Trophoblast cell (in vitro differentiated cells and primary cell): Measurements from ENCODE around the gene LRRN2.
A peak's percentile ranks its signal among the peaks of the same experiment; 100 is the strongest.

Experiments
- DNase-seq, 2 donors: peaks; one replicate each; pipeline ENCODE4 v3.0.0-alpha.2; 2016
- H2AFZ ChIP-seq: 2 replicates; pipeline ENCODE4 v1.6.1; 2013; ENCODE audit warnings: low read length, moderate library complexity, mild to moderate bottlenecking; ENCODE audit not compliant: insufficient read depth, poor library complexity
- H2AK5ac ChIP-seq: 2 replicates; pipeline ENCODE4 v1.6.1; 2013; ENCODE audit warnings: mild to moderate bottlenecking, low read length
- H2BK120ac ChIP-seq: 2 replicates; pipeline ENCODE4 v1.6.1; 2013; ENCODE audit warnings: low read length, mild to moderate bottlenecking, moderate library complexity; ENCODE audit not compliant: insufficient read depth, poor library complexity
- H2BK12ac ChIP-seq: 2 replicates; pipeline ENCODE4 v1.6.1; 2013; ENCODE audit warnings: mild to moderate bottlenecking, low read length, moderate library complexity
- H2BK5ac ChIP-seq: 2 replicates; pipeline ENCODE4 v1.6.1; 2013; ENCODE audit warnings: low read length, low read depth, moderate library complexity, mild to moderate bottlenecking; ENCODE audit not compliant: poor library complexity
- H3K14ac ChIP-seq: 2 replicates; pipeline ENCODE4 v1.6.1; 2013; ENCODE audit warnings: mild to moderate bottlenecking, low read length
- H3K18ac ChIP-seq: 2 replicates; pipeline ENCODE4 v1.6.1; 2013; ENCODE audit warnings: mild to moderate bottlenecking, low read length
- H3K23ac ChIP-seq: 2 replicates; pipeline ENCODE4 v1.6.1; 2013; ENCODE audit warnings: low read length
- H3K27ac ChIP-seq: 2 replicates; pipeline ENCODE4 v1.5.1; 2013; ENCODE audit warnings: low read depth, mild to moderate bottlenecking, inconsistent platforms, low read length, moderate library complexity
- H3K27me3 ChIP-seq: 2 replicates; pipeline ENCODE4 v1.6.1; 2013; ENCODE audit warnings: inconsistent platforms, mild to moderate bottlenecking, low read length, moderate library complexity; ENCODE audit not compliant: insufficient read depth
- H3K36me3 ChIP-seq, 2 experiments: 1 replicate in 1 of 2; 2 replicates in 1 of 2; pipeline ENCODE4 v1.6.1; 2013; ENCODE audit warnings: low read length in 2 of 2, mild to moderate bottlenecking in 2 of 2, moderate library complexity in 1 of 2; ENCODE audit not compliant: insufficient read depth in 2 of 2, control insufficient read depth in 1 of 2
- H3K4ac ChIP-seq: 2 replicates; pipeline ENCODE4 v1.6.1; 2013; ENCODE audit warnings: low read depth, mild to moderate bottlenecking, low read length, moderate library complexity
- H3K4me1 ChIP-seq, 2 experiments: 1 replicate in 1 of 2; 2 replicates in 1 of 2; pipeline ENCODE4 v1.6.1; 2013; ENCODE audit warnings: low read length in 2 of 2, mild to moderate bottlenecking in 2 of 2, moderate library complexity in 1 of 2; ENCODE audit not compliant: insufficient read depth in 2 of 2, control insufficient read depth in 1 of 2
- H3K4me2 ChIP-seq: 2 replicates; pipeline ENCODE4 v1.6.1; 2013; ENCODE audit warnings: inconsistent platforms, mild to moderate bottlenecking, low read length, moderate library complexity
- H3K4me3 ChIP-seq: 2 replicates; pipeline ENCODE4 v1.5.1; 2013; ENCODE audit warnings: mild to moderate bottlenecking, low read depth, low read length, inconsistent platforms
- H3K79me1 ChIP-seq: one replicate; pipeline ENCODE4 v1.6.1; 2013; ENCODE audit warnings: low read length
- H3K79me2 ChIP-seq: 2 replicates; pipeline ENCODE4 v1.6.1; 2013; ENCODE audit warnings: low read length, mild to moderate bottlenecking; ENCODE audit not compliant: control insufficient read depth, insufficient read depth, poor library complexity
- H3K9ac ChIP-seq: 2 replicates; pipeline ENCODE4 v1.6.1; 2013; ENCODE audit warnings: mild to moderate bottlenecking, low read length
- H3K9me3 ChIP-seq: 2 replicates; pipeline ENCODE4 v1.6.1; 2013; ENCODE audit warnings: low read depth, mild to moderate bottlenecking, control low read depth, inconsistent platforms, low read length; ENCODE audit not compliant: insufficient read depth
- H4K12ac ChIP-seq: 2 replicates; pipeline ENCODE4 v1.6.1; 2013; ENCODE audit warnings: low read depth, mild to moderate bottlenecking, low read length, moderate library complexity
- H4K8ac ChIP-seq: 2 replicates; pipeline ENCODE4 v1.6.1; 2013; ENCODE audit warnings: low read depth, mild to moderate bottlenecking, low read length, moderate library complexity
- H4K91ac ChIP-seq: one replicate; pipeline ENCODE4 v1.6.1; 2013; ENCODE audit warnings: low read depth, mild to moderate bottlenecking, low read length, moderate library complexity
- WGBS: extraction: QIAGEN DNeasy Blood & Tissue Kit; methylation state at CpG from one replicate; pipeline ENCODE4 v1.1.7; 2013; ENCODE audit warnings: missing lambda C conversion rate; ENCODE audit not compliant: insufficient read length, insufficient coverage; ENCODE audit errors: extremely low coverage; 5-methylcytosine and 5-hydroxymethylcytosine counted together

Gene LRRN2

DNA sequence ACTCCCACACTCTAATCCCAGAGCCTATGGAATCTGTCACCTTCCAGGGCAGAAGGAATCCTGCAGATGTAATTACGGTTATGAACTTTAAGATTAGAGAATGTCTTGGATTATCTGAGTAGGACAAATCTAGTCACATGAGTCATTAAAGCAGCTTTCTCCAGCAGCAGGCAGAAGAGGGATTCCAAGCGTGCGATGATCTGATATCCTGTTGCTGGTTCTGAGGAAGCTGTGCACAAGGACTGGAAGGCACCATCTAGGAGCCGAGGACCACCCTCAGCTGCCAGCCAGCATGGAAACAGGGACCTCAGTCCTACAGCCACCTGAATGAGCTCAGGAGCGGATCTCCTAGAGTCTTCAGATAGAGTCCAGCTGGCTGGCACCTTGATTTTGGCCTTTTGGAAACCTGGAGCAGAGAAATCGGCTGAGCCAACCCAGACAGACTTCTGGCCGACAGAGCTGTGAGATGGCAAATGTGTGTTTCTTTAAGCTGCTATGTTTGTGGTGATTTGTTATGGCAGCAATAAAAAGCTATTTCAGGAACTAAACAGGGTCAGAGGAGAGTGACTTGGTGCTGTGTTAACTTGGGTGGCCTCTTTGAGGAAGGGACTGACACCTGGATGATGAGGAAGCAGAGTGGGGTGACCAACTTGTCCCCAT is 34.5 kb downstream of the LRRN2 start:
- Histone ChIP-seq H3K14ac (no peak overlapping the region), H3K79me2 (no peaks in the 10 kb centered on the region), H2BK5ac (no peak overlapping the region), H3K4me2 (no peak overlapping the region), H3K4me1 (no peaks in the 10 kb centered on the region), H4K12ac (no peak overlapping the region), H3K9me3 (no peaks in the 10 kb centered on the region), H3K27ac (no peak overlapping the region), H3K9ac (no peak overlapping the region), H2BK12ac (no peak overlapping the region), H3K4ac (no peak overlapping the region), H2AK5ac (no peak overlapping the region), H4K8ac (no peak overlapping the region), H3K23ac (no peak overlapping the region), H3K79me1 (no peaks in the 10 kb centered on the region), H4K91ac (no peak overlapping the region), H3K4me3 (no peak overlapping the region), H3K36me3 (no peaks in the 10 kb centered on the region), H3K27me3 (peaks cover 4% of the 10 kb centered on the region), H3K18ac (no peak overlapping the region), H2AFZ (no peak overlapping the region), H2BK120ac (no peak overlapping the region)
- DNase-seq, result peak in 1 of 2 donors; percentile 4
- no CpG with 5 or more reads among the region's 7 CpGs for WGBS

DNA sequence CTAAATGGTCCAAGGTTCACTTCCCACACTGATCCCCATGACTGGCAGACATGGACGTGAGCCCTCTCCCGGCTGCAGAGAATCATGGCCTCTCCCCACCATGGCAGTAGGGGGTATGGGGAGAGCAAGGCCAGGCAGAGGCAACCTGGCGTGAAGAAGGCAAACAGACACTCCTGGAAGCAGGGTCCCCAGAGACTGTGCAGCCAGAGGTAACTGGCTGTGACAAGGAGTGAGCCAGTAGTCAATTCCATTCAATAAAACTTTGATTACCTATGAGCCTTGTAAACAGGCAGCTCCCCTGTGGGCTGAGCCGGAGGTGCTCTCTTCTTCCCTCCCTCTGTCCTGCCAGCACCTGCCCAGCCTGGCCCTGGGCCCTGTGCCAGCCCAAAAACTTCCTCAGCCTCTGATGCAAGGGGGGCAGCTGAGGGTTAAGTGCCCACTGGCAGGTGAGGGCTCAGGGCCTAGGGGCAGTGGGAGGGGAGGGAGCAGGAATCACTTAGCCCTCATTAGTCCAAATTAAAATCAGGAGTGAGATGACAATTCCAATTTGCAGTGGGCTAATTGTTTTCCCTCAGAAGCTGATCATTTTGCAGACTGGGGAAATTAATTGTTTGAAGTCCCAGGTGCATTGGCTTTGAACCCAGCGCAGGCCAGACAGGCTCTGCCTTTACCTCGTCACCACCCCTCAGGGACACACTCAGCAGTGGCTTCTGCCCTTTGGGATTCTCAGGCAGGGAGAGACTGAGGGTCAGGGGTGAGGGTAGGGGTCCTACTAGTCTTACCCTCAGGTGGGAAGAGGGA is 35.6 kb downstream of the LRRN2 start:
- no peak overlapping the region for H3K4me2 ChIP-seq
- H3K4me3 ChIP-seq, result no peak overlapping the region
- H2AFZ ChIP-seq, result no peak overlapping the region
- H3K9me3 ChIP-seq, result no peaks in the 10 kb centered on the region
- H4K12ac ChIP-seq, result no peak overlapping the region
- no peaks in the 10 kb centered on the region for H3K36me3 ChIP-seq
- no peaks in the 10 kb centered on the region for H3K4me1 ChIP-seq
- H4K91ac ChIP-seq, result no peak overlapping the region
- no peak for DNase-seq
- H2BK120ac ChIP-seq, result no peak overlapping the region
- no peaks in the 10 kb centered on the region for H3K79me1 ChIP-seq
- no peak overlapping the region for H3K4ac ChIP-seq
- H3K9ac ChIP-seq, result no peak overlapping the region
- H3K18ac ChIP-seq, result no peak overlapping the region
- H2BK5ac ChIP-seq, result no peak overlapping the region
- H3K27ac ChIP-seq, result no peak overlapping the region
- H3K27me3 ChIP-seq, result peaks cover 4% of the 10 kb centered on the region
- WGBS, result no CpG with 5 or more reads among the region's 6 CpGs
- no peak overlapping the region for H3K14ac ChIP-seq
- no peak overlapping the region for H4K8ac ChIP-seq
- H2AK5ac ChIP-seq, result no peak overlapping the region
- no peaks in the 10 kb centered on the region for H3K79me2 ChIP-seq
- H3K23ac ChIP-seq, result no peak overlapping the region
- no peak overlapping the region for H2BK12ac ChIP-seq

DNA sequence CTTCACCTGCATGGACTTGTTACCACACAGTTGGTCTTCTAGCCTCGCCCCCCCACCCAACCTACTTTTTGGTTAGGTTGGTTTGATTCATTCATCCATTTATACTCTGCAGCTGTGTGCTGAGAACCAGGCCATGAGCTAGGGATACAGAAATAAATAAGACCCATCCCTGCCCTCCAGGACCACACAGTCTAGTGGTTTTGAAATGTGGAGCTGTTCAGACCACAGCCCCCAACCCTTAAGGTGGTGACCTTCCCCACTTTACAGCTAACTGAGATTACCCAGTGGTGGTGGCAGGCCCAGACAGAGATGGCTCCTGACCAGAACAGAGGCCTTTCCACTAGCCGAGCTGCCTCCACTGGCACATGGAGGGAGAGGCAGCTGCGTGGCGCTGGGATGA is 37.0 kb downstream of the LRRN2 start:
- no peak for DNase-seq
- Histone ChIP-seq H3K4me3 (no peak overlapping the region), H2BK12ac (no peak overlapping the region), H3K79me1 (no peaks in the 10 kb centered on the region), H4K91ac (no peak overlapping the region), H3K4me2 (no peak overlapping the region), H3K27me3 (peaks cover 4% of the 10 kb centered on the region), H3K18ac (no peak overlapping the region), H3K14ac (no peak overlapping the region), H3K4me1 (no peaks in the 10 kb centered on the region), H3K79me2 (no peaks in the 10 kb centered on the region), H3K9ac (no peak overlapping the region), H2BK5ac (no peak overlapping the region), H4K12ac (no peak overlapping the region), H4K8ac (no peak overlapping the region), H2BK120ac (no peak overlapping the region), H3K9me3 (no peaks in the 10 kb centered on the region), H2AFZ (no peak overlapping the region), H2AK5ac (no peak overlapping the region), H3K36me3 (no peaks in the 10 kb centered on the region), H3K23ac (no peak overlapping the region), H3K27ac (no peak overlapping the region), H3K4ac (no peak overlapping the region)
- WGBS, result no CpG with 5 or more reads among the region's 4 CpGs

DNA sequence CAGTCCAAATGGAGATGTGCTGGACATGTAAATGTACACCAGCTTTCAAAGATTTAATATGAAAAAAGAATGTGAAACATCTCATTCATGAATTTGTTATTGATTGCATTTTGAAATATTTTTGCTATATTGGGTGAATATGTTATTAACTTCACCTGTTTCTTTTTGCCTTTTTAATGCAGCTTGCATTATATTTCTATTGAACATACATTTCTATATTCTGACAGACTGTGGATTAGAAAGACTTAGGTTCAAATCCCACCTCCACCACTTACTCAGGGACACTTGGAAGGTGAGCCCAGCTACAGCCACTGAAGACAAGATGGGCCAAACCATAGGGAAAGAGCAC is 37.8 kb downstream of the LRRN2 start:
- Histone ChIP-seq H3K27me3 (peaks cover 3% of the 10 kb centered on the region), H2AFZ (no peak overlapping the region), H3K36me3 (no peaks in the 10 kb centered on the region)

More for the DNA sequence above, 37.8 kb downstream of the LRRN2 start:
- Histone ChIP-seq H3K27ac (no peak overlapping the region), H3K4me1 (no peaks in the 10 kb centered on the region), H3K4me2 (no peak overlapping the region), H3K4me3 (no peak overlapping the region), H4K8ac (no peak overlapping the region), H2BK120ac (no peak overlapping the region), H3K23ac (no peak overlapping the region), H4K12ac (no peak overlapping the region), H3K9ac (no peak overlapping the region), H2BK12ac (no peak overlapping the region), H3K18ac (no peak overlapping the region), H2AK5ac (no peak overlapping the region), H2BK5ac (no peak overlapping the region), H3K79me2 (no peaks in the 10 kb centered on the region), H3K14ac (no peak overlapping the region), H3K4ac (no peak overlapping the region), H3K9me3 (no peaks in the 10 kb centered on the region), H4K91ac (no peak overlapping the region), H3K79me1 (no peaks in the 10 kb centered on the region)
- no peak for DNase-seq
